OCI-LY3 (cell line): ENCODE data around the gene ATP12A.

Experiments used
- H2AFZ ChIP-seq: fragments of 200-600, 300-600 bp; shearing (Covaris generic); 2 replicates; pipeline ENCODE4 v1.6.0; 2014; ENCODE audit warnings: antibody characterized with exemption, low read depth, low read length
- H3K27ac ChIP-seq: fragments of 200-600, 300-600 bp; sonication (generic); 2 replicates; pipeline ENCODE4 v1.5.1; 2014; ENCODE audit warnings: mild to moderate bottlenecking, low read length, moderate library complexity, mixed read lengths
- H3K27me3 ChIP-seq: fragments of 200-600, 300-600 bp; sonication (generic); 2 replicates; pipeline ENCODE4 v1.6.1; 2014; ENCODE audit warnings: low read depth, low read length, mixed read lengths
- H3K36me3 ChIP-seq: fragments of 200-600, 300-600 bp; sonication (generic); replicated peaks from 2 replicates; pipeline ENCODE3; 2014; ENCODE audit warnings: low read depth, low read length, mixed read lengths
- H3K4me1 ChIP-seq: fragments of 300-600, 200-600 bp; sonication (generic); 2 replicates; pipeline ENCODE4 v1.6.1; 2014; ENCODE audit warnings: low read length, mixed read lengths
- H3K4me2 ChIP-seq: fragments of 200-600, 300-600 bp; sonication (generic); 2 replicates; pipeline ENCODE4 v1.6.1; 2014; ENCODE audit warnings: low read length, mixed read lengths
- H3K4me3 ChIP-seq: fragments of 300-600, 200-600 bp; sonication (generic); 2 replicates; pipeline ENCODE4 v1.5.1; 2014; ENCODE audit warnings: antibody characterized with exemption, mild to moderate bottlenecking, low read length, moderate library complexity
- H3K79me2 ChIP-seq: fragments of 300-600, 200-600 bp; shearing (Covaris generic); 2 replicates; pipeline ENCODE4 v1.6.1; 2014; ENCODE audit warnings: mild to moderate bottlenecking, low read length, mixed read lengths
- H3K9ac ChIP-seq: fragments of 300-600, 200-600 bp; shearing (Covaris generic); 2 replicates; pipeline ENCODE4 v1.6.0; 2014; ENCODE audit warnings: mild to moderate bottlenecking, low read length, moderate library complexity
- H3K9me3 ChIP-seq: fragments of 200-600, 300-600 bp; shearing (Covaris generic); 2 replicates; pipeline ENCODE4 v1.6.1; 2014; ENCODE audit warnings: low read length, mixed read lengths; ENCODE audit not compliant: insufficient read depth
- H4K20me1 ChIP-seq: fragments of 200-600, 300-600 bp; sonication (generic); 2 replicates; pipeline ENCODE4 v1.6.1; 2016; ENCODE audit warnings: low read length, mixed read lengths; ENCODE audit not compliant: insufficient read depth
- CTCF ChIP-seq: fragments of 200-600, 300-600 bp; sonication (generic); IDR thresholded peaks from 2 replicates; pipeline ENCODE4 v1.5.1; 2014; ENCODE audit warnings: antibody characterized with exemption, low read length, low read depth
- EZH2phosphoT487 ChIP-seq: fragments of 200-600 bp; shearing (Covaris generic); IDR thresholded peaks from 2 replicates; pipeline ENCODE4 v1.6.1; 2018; ENCODE audit warnings: antibody characterized with exemption, mixed run types, low read depth

Gene ATP12A

DNA sequence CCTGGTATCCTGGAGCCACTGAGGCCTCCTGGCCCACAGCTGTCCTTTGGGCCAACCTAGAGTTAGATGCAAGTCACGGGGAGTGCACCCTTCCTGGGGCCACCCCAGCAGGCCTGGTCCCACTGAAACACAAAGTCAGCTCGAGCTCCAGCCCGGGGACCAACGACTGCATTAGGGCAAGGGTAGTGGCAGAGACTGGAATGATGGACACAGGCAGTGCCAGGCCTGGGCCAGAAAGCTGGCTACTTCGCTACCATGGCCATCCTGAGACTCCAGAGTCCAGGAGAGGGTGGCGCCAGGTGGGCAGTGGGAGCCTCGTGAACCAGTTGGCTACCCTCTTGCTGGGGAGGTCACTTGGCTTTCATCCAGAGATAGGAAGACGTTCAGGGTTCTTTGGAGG, 61.6 kb downstream of the ATP12A start:
- no peak overlapping the region for H3K27ac ChIP-seq
- no peaks in the 10 kb centered on the region for H4K20me1 ChIP-seq
- H3K79me2 ChIP-seq = no peaks in the 10 kb centered on the region
- no peaks in the 10 kb centered on the region for H3K4me1 ChIP-seq
- H3K4me3 ChIP-seq = no peak overlapping the region
- no peak overlapping the region for H3K4me2 ChIP-seq
- TF ChIP-seq CTCF (no peak), EZH2phosphoT487 (no peak)
- no peaks in the 10 kb centered on the region for H3K27me3 ChIP-seq
- H3K9ac ChIP-seq = no peak overlapping the region
- no peak overlapping the region for H2AFZ ChIP-seq
- H3K36me3 ChIP-seq = no peaks in the 10 kb centered on the region
- H3K9me3 ChIP-seq = no peaks in the 10 kb centered on the region

GRCh38 chr13:24742294-24742693, 62.1 kb downstream of the ATP12A start:
- Histone ChIP-seq H3K27me3 (no peaks in the 10 kb centered on the region), H4K20me1 (no peaks in the 10 kb centered on the region), H3K4me2 (no peak overlapping the region), H3K9ac (no peak overlapping the region), H3K4me3 (no peak overlapping the region), H3K9me3 (no peaks in the 10 kb centered on the region), H3K36me3 (no peaks in the 10 kb centered on the region), H2AFZ (no peak overlapping the region), H3K27ac (no peak overlapping the region), H3K79me2 (no peaks in the 10 kb centered on the region), H3K4me1 (no peaks in the 10 kb centered on the region)
- TF ChIP-seq EZH2phosphoT487 (no peak), CTCF (no peak)

DNA sequence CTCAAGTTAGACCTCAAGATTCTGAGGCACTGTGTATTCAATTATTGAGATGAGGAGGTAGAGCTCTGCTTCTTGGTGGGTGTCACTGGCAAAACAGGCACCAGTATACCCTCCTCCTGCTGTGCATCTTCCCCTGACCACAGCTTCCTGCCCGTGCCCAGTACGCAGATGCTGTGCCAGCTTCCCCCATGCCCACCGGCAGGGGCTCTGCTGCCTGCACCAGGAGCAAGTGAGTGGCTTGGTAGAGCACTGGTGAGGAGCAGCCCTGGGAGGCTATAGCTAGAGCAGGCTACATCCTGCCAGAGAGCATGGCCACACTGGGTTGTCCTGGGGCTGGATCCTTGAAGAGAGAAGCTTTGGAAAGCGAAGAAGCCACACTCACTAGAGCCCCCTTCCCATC, 62.8 kb downstream of the ATP12A start:
- H3K36me3 ChIP-seq = no peaks in the 10 kb centered on the region
- H3K4me3 ChIP-seq = no peak overlapping the region
- no peak overlapping the region for H3K4me2 ChIP-seq
- peaks cover 4% of the 10 kb centered on the region for H3K27me3 ChIP-seq
- H3K9me3 ChIP-seq = no peaks in the 10 kb centered on the region
- TF ChIP-seq CTCF = no peak
- TF ChIP-seq EZH2phosphoT487 = no peak
- no peaks in the 10 kb centered on the region for H4K20me1 ChIP-seq
- no peak overlapping the region for H3K27ac ChIP-seq
- no peaks in the 10 kb centered on the region for H3K4me1 ChIP-seq
- H3K9ac ChIP-seq = no peak overlapping the region
- H3K79me2 ChIP-seq = no peaks in the 10 kb centered on the region
- H2AFZ ChIP-seq = no peak overlapping the region

- H3K36me3 ChIP-seq = no peaks in the 10 kb centered on the region
- no peak overlapping the region for H3K4me3 ChIP-seq
- peaks cover 9% of the 10 kb centered on the region for H3K27me3 ChIP-seq
- no peak for TF ChIP-seq EZH2phosphoT487
- no peaks in the 10 kb centered on the region for H3K9me3 ChIP-seq
- no peak overlapping the region for H3K9ac ChIP-seq
- H3K27ac ChIP-seq = no peak overlapping the region
- no peaks in the 10 kb centered on the region for H3K4me1 ChIP-seq
- H4K20me1 ChIP-seq = no peaks in the 10 kb centered on the region
- H3K79me2 ChIP-seq = no peaks in the 10 kb centered on the region
- no peak overlapping the region for H3K4me2 ChIP-seq
- H2AFZ ChIP-seq = no peak overlapping the region
Observed at GRCh38 chr13:24744247-24744646, 64.0 kb downstream of the ATP12A start.

- Histone ChIP-seq H3K27ac (no peak overlapping the region), H2AFZ (no peak overlapping the region), H3K36me3 (no peaks in the 10 kb centered on the region), H3K27me3 (peaks cover 11% of the 10 kb centered on the region), H3K4me3 (no peak overlapping the region), H3K4me2 (no peak overlapping the region), H4K20me1 (no peaks in the 10 kb centered on the region), H3K9me3 (no peaks in the 10 kb centered on the region), H3K9ac (no peak overlapping the region), H3K4me1 (no peaks in the 10 kb centered on the region), H3K79me2 (no peaks in the 10 kb centered on the region)
- TF ChIP-seq EZH2phosphoT487 (no peak), CTCF (no peak)
Observed at GRCh38 chr13:24745516-24745860, 65.3 kb downstream of the ATP12A start.
